Ammon's horn (tissue), 1 donor: Measurements from ENCODE around the gene IL10.

ENCODE experiments used
- DNase-seq: peaks from one replicate; pipeline ENCODE4 v3.0.0-alpha.2; 2016; ENCODE audit warnings: low spot score

The IL10 gene

DNA sequence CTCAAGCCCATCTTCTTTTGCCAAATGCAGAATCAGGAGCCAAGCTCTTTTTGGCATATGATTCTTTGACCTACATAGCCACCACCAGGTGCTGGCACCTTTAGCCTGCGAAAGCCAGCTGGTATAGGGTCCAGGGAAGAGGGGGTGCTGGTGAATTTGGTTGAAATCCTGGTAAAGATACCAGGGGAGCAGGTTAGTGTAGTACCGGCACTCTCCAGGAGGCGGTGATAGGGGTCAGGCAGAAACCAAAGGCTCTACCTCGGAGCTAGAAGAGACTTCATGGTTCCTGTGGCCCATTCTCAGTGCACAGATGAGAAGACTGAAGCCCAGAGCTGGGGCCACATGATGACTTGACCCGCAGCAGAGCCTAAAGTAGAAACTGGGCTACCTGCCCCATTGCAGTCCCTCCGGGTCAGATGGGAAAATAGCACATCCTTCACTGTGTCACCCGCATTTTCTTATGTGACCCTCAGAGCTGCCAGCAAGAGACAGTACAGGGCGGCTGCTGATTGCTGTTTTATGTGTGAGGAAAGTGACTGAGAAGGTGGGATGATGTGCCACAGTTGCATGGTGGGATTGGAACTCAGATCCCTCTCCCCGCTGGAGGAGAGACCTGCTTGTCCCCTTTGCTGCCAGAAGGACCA lies 37.7 kb downstream of the IL10 start:
- no peak for DNase-seq

DNA sequence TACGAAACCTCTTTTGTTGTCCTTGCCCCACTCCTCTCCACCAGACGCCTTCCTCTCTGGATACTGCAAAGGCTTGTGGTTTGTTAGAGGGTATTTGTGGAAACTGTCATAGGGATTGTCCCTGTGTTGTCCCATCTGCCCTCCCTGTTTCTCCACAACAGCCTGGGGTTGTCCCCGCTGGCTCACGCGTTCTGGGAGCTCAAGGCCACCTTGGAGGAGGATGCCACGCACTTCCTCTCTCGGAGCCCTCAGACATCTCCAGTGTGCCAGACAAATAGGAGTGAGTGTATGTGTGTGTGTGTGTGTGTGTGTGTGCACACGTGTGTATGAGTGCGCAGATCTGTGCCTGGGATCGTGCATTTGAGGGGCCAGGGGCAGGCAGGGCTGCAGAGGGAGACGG lies 39.3 kb downstream of the IL10 start:
- DNase-seq: no peak

DNA sequence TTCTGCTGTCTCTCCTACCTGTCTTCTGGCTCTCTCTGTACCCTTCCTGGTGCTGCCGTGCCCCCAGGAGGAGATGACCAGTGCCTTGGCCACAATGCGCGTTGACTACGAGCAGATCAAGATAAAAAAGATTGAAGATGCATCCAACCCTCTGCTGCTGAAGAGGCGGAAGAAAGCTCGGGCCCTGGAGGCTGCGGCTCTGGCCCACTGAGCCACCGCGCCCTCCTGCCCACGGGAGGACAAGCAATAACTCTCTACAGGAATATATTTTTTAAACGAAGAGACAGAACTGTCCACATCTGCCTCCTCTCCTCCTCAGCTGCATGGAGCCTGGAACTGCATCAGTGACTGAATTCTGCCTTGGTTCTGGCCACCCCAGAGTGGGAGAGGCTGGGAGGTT lies 39.8 kb downstream of the IL10 start:
- DNase-seq: no peak

DNA sequence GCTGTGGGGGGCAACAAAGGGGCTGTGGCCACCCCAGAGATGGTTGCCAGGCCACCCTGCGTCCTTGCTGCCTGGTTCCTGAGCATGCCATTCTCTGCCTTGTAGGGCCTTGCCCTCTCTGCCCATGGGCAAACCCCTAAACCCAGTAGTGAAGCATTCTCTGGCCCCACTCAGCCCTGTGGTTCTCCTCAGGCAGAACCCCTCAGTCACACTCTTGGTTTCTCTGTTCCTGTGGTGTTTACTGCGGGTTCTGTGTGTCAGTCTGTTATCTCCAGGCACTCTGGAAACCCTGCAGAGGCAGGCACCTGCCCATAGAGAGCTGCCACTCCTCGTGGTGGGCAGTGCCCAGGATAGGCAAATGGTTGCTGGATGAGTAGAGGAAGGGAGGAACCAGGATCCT lies 42.8 kb downstream of the IL10 start:
- DNase-seq: no peak

DNA sequence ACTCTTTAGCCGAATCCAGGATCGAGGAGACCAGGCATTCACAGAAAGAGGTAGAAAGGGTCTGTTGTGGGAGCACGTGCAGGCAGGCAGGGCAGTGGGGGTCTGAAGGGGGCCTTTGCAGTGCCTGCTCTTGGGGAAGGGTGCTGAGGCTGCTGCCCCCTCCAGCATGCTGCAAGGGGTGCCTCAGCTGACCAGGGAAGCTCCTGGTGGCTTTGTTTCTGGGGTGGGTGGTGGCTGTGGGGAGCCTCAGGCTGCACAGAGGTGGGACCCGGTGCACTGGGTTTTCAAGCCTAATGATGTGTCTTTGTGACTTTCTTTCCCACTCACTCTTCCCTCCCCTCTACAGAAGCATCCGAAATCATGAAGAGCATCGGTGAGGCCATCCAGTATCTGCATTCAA lies 43.2 kb downstream of the IL10 start:
- no peak for DNase-seq

DNA sequence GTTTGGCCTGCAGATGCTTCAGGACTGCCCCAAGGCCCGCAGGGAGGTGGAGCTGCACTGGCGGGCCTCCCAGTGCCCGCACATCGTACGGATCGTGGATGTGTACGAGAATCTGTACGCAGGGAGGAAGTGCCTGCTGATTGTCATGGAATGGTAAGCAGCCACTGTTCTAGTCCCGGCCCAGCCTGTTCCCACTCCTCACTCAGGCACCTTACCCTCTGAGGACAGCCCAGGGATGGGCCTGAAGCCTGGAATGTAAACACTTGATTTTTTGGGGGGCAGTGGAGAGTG lies 43.7 kb downstream of the IL10 start:
- no peak for DNase-seq

DNA sequence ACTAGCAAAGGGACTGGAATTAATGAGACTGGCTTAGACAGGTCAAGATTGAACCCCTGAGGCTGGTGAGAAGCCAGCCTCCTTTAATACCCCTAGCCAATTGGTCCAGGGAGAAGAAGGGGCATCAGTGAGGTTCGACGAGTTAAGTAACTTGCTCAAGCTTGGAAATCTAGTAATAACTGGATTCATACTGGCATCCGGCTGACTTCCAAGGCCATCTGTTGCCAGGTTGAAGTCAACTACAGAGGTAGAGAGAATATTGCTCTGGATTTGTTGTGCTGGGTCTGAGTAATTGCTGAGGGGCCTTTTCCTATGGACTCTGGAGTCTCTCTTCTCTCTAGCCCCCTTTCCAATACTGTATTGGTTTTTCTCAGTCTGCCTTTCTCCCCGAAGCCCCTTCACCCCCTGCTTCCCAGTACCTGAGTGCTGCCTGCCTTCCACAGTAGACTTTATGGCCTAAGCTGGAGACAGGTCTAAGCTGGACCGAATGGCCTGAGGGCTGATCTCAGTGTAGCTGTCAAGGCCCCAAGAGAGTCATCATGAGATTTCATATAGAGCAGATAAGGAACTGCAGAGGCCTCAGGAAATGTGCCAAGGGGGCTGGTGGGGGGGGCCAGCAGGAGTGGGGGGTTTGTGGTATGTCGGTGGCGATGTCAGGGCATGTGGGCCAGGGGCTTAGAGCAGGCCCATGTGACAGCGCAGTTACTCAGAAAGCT lies 44.2 kb downstream of the IL10 start:
- no peak for DNase-seq

DNA sequence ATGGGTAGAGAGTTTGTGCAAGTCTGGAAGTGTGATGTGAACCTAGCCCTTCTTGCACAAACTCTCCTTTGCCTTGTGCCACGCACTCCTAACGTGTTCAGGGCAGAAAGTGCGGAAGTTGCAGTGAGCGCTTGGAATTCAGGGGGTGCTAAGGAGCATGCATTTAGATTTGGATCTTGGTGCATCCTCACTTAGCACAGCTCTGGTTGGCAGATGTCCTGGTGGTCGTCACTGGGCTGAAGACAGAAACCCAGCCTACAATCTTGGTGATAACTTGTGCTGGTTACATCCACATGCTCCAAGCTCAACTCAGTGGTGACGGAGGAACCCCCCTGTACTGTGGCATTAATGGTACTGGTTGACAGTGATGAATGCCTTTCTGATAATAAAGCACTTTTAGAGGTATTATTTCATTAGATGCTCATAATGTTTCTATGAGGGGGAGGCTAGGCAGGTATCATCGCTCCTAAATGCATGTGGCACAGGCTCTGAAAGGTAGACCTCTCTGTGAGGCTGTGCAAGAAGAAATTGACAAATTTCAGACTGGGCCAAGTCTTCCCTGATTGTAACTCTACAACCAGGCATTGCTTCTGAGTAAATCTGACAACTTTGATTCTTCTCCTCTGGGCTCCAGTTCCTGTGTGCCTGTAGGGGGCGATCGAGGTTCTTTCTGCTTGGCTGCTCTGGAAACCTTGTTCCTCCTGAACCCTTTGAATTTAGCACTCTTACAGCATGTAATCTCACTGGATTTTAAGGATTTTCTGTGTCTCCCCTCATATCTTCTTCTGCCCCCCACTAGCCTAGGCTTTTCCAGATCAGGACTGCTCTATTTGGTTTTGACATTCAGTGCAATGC lies 47.0 kb downstream of the IL10 start:
- peak; percentile 37 for DNase-seq

DNA sequence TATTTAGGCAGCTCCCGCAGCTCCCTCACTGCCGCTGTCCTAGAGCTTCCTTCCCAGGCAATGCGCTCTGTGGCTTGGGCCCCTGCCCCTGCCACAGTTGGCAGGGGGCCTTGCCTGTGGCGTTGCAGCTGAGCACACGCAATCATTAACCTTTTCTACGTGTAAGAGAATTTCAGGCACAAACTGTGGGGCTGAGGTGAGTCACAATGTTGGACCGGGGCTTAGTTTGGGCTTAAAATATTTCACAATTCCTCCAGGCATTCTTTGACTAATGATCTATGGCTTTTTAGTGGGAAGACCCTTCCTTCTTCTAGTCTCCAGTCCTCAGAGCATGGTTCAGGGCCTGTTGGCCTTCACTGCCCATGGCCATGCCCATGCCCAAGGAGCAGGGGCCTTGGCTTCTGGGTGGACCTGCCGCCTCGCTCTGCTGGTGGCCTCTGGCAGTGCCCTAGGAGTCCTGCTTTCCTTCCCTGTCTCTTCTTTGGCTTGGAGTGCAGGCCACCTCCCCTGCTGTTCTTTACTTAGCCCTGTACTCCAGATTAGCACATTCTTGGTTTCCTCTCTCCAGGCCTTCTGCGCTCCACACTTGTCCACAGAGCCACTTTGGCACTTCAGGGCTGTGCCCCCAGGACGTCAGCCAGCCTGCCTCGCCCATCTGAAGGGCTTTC lies 48.4 kb downstream of the IL10 start:
- no peak for DNase-seq

DNA sequence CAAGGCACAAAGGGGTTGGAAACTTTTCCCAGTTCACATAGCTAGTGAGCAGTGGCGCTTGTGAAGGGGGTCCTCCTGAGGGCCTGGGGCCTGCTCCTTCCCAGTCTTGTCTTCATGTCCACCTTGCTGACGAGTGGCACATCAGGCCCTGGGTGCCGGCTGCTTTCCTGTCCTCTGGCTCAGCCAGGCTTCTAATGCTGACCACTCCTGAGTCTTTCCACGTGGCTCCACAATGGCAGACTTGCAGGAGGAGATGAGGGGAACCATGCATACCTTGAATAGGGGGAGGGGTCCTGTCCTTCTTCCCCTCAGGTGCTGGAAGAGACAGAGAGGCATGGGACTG lies 48.9 kb downstream of the IL10 start:
- no peak for DNase-seq

DNA sequence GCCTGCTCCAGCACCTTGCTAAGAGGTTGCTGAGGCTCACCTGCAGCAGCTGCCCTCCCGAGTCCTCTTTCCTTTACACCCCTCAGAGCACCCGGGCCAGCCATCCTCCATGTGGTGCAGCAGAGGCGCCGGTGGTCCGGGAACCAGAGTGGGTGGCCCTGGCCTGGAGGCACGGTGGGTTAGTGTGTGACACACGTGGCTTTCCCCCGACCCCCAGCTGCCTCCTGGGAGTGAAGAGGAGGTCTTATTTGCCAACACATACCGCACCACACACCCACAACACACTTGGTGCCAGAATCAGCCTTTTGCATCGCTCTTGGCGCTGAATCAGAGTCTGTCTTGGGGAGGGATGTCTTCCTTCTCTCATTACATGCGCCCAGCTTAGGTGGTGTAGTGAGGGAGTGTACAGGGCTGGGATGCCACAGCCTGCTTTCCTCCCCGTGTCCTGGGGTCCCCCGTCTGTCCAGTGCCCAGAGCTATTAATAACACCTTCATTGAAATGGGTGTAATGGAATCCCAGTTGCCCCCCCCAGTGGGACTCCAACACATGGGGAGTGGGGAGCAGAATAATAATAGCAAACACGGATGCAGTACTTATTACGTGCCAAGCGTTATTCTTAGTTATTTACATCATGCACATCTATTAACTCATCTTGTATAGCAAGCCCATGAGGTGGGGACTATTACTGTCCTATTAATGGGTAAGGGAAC lies 49.4 kb downstream of the IL10 start:
- no peak for DNase-seq

DNA sequence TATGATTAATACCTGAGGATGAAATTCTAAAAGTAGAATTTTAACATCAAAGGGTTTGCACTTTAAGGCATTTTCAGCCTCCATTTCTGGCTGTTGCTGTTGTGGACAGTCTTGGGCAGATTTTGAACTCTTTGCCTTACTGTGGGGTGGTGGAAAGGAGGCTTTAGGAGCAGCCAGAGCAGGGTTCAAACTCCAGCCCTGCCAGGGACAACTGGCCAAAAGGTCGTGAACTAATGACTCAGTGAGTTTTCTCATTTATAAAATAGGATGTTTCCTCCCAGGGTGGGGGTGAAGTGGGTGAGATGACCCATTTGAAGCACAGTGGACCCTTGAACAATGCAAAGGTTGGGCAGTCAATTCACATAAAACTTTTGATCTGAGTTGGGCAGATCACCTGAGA lies 50.8 kb downstream of the IL10 start:
- DNase-seq: no peak

DNA sequence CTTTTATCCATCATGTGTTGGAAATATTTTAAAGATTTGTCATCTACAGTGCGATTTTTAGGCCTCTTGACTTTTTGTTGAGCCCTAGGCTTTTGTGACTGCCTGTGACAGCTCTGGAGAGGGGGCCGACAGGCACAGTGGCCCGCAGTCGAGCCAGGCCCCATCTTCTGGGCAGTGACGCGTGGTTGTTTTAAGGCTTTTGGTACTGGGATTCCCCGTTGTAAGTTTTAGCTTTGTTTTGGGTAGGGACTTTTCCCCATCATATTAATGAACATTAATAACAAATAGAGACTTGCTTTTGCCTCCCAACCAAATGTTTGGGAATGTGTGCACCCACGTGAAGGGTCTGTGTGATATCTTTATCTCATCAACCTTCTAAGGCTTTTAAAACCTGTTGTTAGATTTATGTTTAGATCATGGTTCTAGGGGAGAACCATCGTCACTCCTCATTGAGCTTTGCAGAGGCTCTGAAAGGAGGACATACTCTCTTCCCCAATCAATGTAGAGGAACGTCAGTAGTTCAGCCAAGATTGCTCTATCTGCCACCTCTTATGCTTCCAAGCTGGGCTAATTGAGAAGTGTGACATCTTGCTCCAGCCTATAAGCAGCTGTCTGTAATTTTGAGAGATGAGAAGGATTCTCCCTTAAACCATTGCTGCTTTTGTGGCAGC lies 53.0 kb downstream of the IL10 start:
- no peak for DNase-seq

DNA sequence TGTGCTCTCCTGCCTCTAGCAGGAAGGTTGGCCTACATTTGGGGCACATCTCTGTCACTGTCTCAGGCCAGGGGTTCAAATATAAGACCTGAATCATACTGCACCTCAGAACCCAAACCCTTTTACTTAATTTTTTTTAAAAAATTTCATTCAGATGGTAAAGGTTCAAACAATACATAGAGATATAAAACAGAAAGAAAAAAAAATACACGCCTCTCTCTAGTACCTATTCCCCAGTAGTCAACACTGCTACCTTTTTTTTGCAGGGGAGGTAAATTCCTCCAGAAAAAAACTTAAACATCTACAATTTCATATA lies 54.7 kb downstream of the IL10 start:
- DNase-seq: no peak
